HEK293 (cell line): ENCODE data around the gene HMMR.
A peak's percentile ranks its signal among the peaks of the same experiment; 100 is the strongest.

Experiments
- CTCF ChIA-PET: fragments of 350-600 bp; formaldehyde crosslinking; extraction: SDS; loops from one replicate; lab custom pipeline; 2021; ENCODE audit warnings: antibody characterized with exemption; lab: Yijun Ruan, JAX
- POLR2A ChIA-PET: fragments of 300-600 bp; formaldehyde crosslinking; extraction: SDS; loops from one replicate; lab custom pipeline; 2020; ENCODE audit warnings: antibody characterized with exemption, inconsistent platforms; lab: Yijun Ruan, JAX
- H3K27ac ChIP-seq: fragments of 200-500 bp; sonication (Bioruptor generic); 2 replicates; pipeline ENCODE4 v1.5.1; 2014; ENCODE audit warnings: low read depth, low read length, control low read depth, inconsistent platforms; ENCODE audit errors: extremely low read depth
- H3K36me3 ChIP-seq, 2 experiments: fragments of 200-500 bp in 1 of 2; sonication (Bioruptor generic) in 1 of 2; 1 replicate in 1 of 2; 2 replicates in 1 of 2; pipeline ENCODE4 v1.5.1; 2014 to 2017; ENCODE audit warnings: inconsistent platforms in 2 of 2, low read length in 2 of 2; ENCODE audit not compliant: control insufficient read depth in 2 of 2, insufficient read depth in 1 of 2
- H3K4me1 ChIP-seq: fragments of 200-500 bp; sonication (Bioruptor generic); 2 replicates; pipeline ENCODE4 v1.5.1; 2014; ENCODE audit warnings: mild to moderate bottlenecking, low read length, inconsistent platforms; ENCODE audit not compliant: control insufficient read depth, insufficient read depth
- H3K4me3 ChIP-seq: 2 replicates; pipeline ENCODE4 v1.5.1; 2011; ENCODE audit warnings: low read depth, mild to moderate bottlenecking, control low read depth, low read length, moderate library complexity
- H3K9me3 ChIP-seq: fragments of 200-500 bp; sonication (Bioruptor generic); 2 replicates; pipeline ENCODE4 v1.5.1; 2014; ENCODE audit warnings: low read depth, low read length, inconsistent platforms; ENCODE audit not compliant: control insufficient read depth, insufficient read depth
- BCL11B ChIP-seq: fragments of 450-650 bp; formaldehyde crosslinking; IDR thresholded peaks from 2 replicates; pipeline ENCODE4 v1.5.1; 2016; ENCODE audit warnings: low read depth, missing biosample characterization, missing genetic modification characterization
- IKZF3 ChIP-seq: fragments of 450-650 bp; IDR thresholded peaks from 2 replicates; pipeline ENCODE4 v1.5.0; 2018; ENCODE audit warnings: missing biosample characterization, mild to moderate bottlenecking, missing genetic modification characterization, moderate library complexity
- PRDM10 ChIP-seq: fragments of 450-650 bp; formaldehyde crosslinking; IDR thresholded peaks from 2 replicates; pipeline ENCODE4 v1.5.1; 2016; ENCODE audit warnings: missing biosample characterization, missing genetic modification characterization
- SCRT1 ChIP-seq: fragments of 450-650 bp; formaldehyde crosslinking; IDR thresholded peaks from 2 replicates; pipeline ENCODE4 v1.5.1; 2016; ENCODE audit warnings: missing biosample characterization, missing genetic modification characterization, borderline replicate concordance
- SP7 ChIP-seq: fragments of 450-650 bp; formaldehyde crosslinking; IDR thresholded peaks from 2 replicates; pipeline ENCODE4 v1.5.1; 2016; ENCODE audit warnings: missing biosample characterization, missing genetic modification characterization
- TRIM28 ChIP-seq: IDR thresholded peaks from 2 replicates; pipeline ENCODE4 v1.6.1; 2011; ENCODE audit warnings: low read length, control low read depth, borderline replicate concordance
- ZBTB44 ChIP-seq: fragments of 450-650 bp; IDR thresholded peaks from 2 replicates; pipeline ENCODE4 v1.5.1; 2018; ENCODE audit warnings: missing biosample characterization, mild to moderate bottlenecking, missing genetic modification characterization
- ZBTB48 ChIP-seq: fragments of 450-650 bp; formaldehyde crosslinking; IDR thresholded peaks from 2 replicates; pipeline ENCODE4 v1.5.1; 2016; ENCODE audit warnings: missing biosample characterization, missing genetic modification characterization
- ZBTB6 ChIP-seq: fragments of 450-650 bp; formaldehyde crosslinking; IDR thresholded peaks from 2 replicates; pipeline ENCODE4 v1.5.1; 2017; ENCODE audit warnings: missing biosample characterization, missing genetic modification characterization
- ZFP37 ChIP-seq: fragments of 450-650 bp; formaldehyde crosslinking; IDR thresholded peaks from 2 replicates; pipeline ENCODE4 v1.5.1; 2016; ENCODE audit warnings: missing biosample characterization, missing genetic modification characterization
- ZNF157 ChIP-seq: fragments of 450-650 bp; formaldehyde crosslinking; IDR thresholded peaks from 2 replicates; pipeline ENCODE4 v1.5.1; 2016; ENCODE audit warnings: missing biosample characterization, missing genetic modification characterization
- ZNF18 ChIP-seq: fragments of 450-650 bp; formaldehyde crosslinking; IDR thresholded peaks from 2 replicates; pipeline ENCODE4 v1.5.1; 2016; ENCODE audit warnings: missing biosample characterization, missing genetic modification characterization
- ZNF223 ChIP-seq: fragments of 450-650 bp; formaldehyde crosslinking; IDR thresholded peaks from 2 replicates; pipeline ENCODE4 v1.5.1; 2016; ENCODE audit warnings: missing biosample characterization, missing genetic modification characterization
- ZNF335 ChIP-seq: fragments of 450-650 bp; formaldehyde crosslinking; conservative IDR thresholded peaks from 2 replicates; pipeline ENCODE4 v1.5.1; 2016; ENCODE audit warnings: missing biosample characterization, missing genetic modification characterization
- ZNF449 ChIP-seq: fragments of 450-650 bp; formaldehyde crosslinking; IDR thresholded peaks from 2 replicates; pipeline ENCODE4 v1.5.1; 2017; ENCODE audit warnings: missing biosample characterization, mild to moderate bottlenecking, missing genetic modification characterization, moderate library complexity
- ZNF48 ChIP-seq: fragments of 450-650 bp; formaldehyde crosslinking; IDR thresholded peaks from 2 replicates; pipeline ENCODE4 v1.5.1; 2016; ENCODE audit warnings: missing biosample characterization, missing genetic modification characterization
- ZNF501 ChIP-seq: fragments of 450-650 bp; formaldehyde crosslinking; IDR thresholded peaks from 2 replicates; pipeline ENCODE4 v1.5.1; 2016; ENCODE audit warnings: missing biosample characterization, missing genetic modification characterization
- ZNF555 ChIP-seq: fragments of 450-650 bp; formaldehyde crosslinking; conservative IDR thresholded peaks from 2 replicates; pipeline ENCODE4 v1.5.1; 2017; ENCODE audit warnings: missing biosample characterization, mild to moderate bottlenecking, missing genetic modification characterization, inconsistent platforms
- ZNF561 ChIP-seq: fragments of 450-650 bp; IDR thresholded peaks from 2 replicates; pipeline ENCODE4 v1.5.1; 2018; ENCODE audit warnings: missing biosample characterization, missing genetic modification characterization, borderline replicate concordance
- ZNF600 ChIP-seq: fragments of 450-650 bp; formaldehyde crosslinking; IDR thresholded peaks from 2 replicates; pipeline ENCODE4 v1.5.1; 2016; ENCODE audit warnings: missing biosample characterization, missing genetic modification characterization
- ZNF626 ChIP-seq: fragments of 450-650 bp; sonication (Bioruptor Pico); formaldehyde crosslinking; IDR thresholded peaks from 2 replicates; pipeline ENCODE4 v1.5.1; 2018; ENCODE audit warnings: missing biosample characterization, missing genetic modification characterization, inconsistent platforms
- ZNF654 ChIP-seq: fragments of 450-650 bp; formaldehyde crosslinking; IDR thresholded peaks from 2 replicates; pipeline ENCODE4 v1.5.1; 2016; ENCODE audit warnings: low read depth, missing biosample characterization, missing genetic modification characterization
- ZNF664 ChIP-seq: fragments of 450-650 bp; formaldehyde crosslinking; IDR thresholded peaks from 2 replicates; pipeline ENCODE4 v1.5.1; 2016; ENCODE audit warnings: missing biosample characterization, missing genetic modification characterization
- ZNF830 ChIP-seq: fragments of 450-650 bp; IDR thresholded peaks from 2 replicates; pipeline ENCODE4 v1.5.0; 2018; ENCODE audit warnings: missing biosample characterization, missing genetic modification characterization, low read depth, mild to moderate bottlenecking, moderate library complexity
- ZNF837 ChIP-seq: fragments of 450-650 bp; formaldehyde crosslinking; IDR thresholded peaks from 2 replicates; pipeline ENCODE4 v1.5.1; 2016; ENCODE audit warnings: missing biosample characterization, missing genetic modification characterization

The HMMR gene

GRCh38 chr5:163503106-163504078, 43.0 kb downstream of the HMMR start:
- CTCF ChIA-PET: interaction anchor here (0.6 to 1.2 kb wide), 4 partner anchors 9 to 95 kb away, joined by 3 to 6 read pairs (median 4); no protein-coding TSS in a partner anchor
- H3K4me3 ChIP-seq: peak overlapping the region; percentile 43
- H3K4me1 ChIP-seq: peaks cover 2% of the 10 kb centered on the region
- peak overlapping the region; percentile 92 for H3K27ac ChIP-seq
- H3K9me3 ChIP-seq: no peaks in the 10 kb centered on the region
- POLR2A ChIA-PET: interaction anchor here (1.1 to 1.4 kb wide), 2 partner anchors 42 to 66 kb away, joined by 7 to 23 read pairs; partner anchors contain the start of genes CCNG1, HMMR and NUDCD2
- no peaks in the 10 kb centered on the region for H3K36me3 ChIP-seq
- TF ChIP-seq ZNF449 (tag by site-specific recombination) (no peak), BCL11B (tag by site-specific recombination) (no peak), ZNF48 (no peak), ZNF626 (tag by site-specific recombination) (0 out of 2 replicates have a peak, but pooled peaks have one; percentile 9), ZNF18 (tag by site-specific recombination) (no peak), ZNF223 (tag by site-specific recombination) (no peak), ZNF830 (tag by site-specific recombination) (no peak), SP7 (no peak; the same call in 1 of the 2 replicates), SCRT1 (no peak), ZNF600 (tag by site-specific recombination) (peak; percentile 37; the same call in 1 of the 2 replicates), ZNF157 (tag by site-specific recombination) (no peak), ZNF654 (tag by site-specific recombination) (peak; percentile 45), ZBTB6 (tag by site-specific recombination) (peak; percentile 92), ZNF837 (tag by site-specific recombination) (no peak), ZBTB48 (no peak), ZNF561 (tag by site-specific recombination) (0 out of 2 replicates have a peak, but pooled peaks have one; percentile 41), PRDM10 (tag by site-specific recombination) (peak; percentile 22; the same call in 1 of the 2 replicates), TRIM28 (no peak), ZBTB44 (tag by site-specific recombination) (no peak), ZNF501 (tag by site-specific recombination) (no peak), ZNF664 (peak; percentile 98), IKZF3 (peak; percentile 93), ZFP37 (tag by site-specific recombination) (no peak), ZNF335 (peak; percentile 75), ZNF555 (no peak)
